Loucy (cell line): ENCODE data around the gene SPACDR.

Experiments used
- H2AFZ ChIP-seq: fragments of 200-600 bp; sonication (generic); 2 replicates; pipeline ENCODE4 v1.6.0; 2016; ENCODE audit warnings: antibody characterized with exemption, mild to moderate bottlenecking, low read length, moderate library complexity
- H3F3A ChIP-seq: fragments of 200-600 bp; 2 replicates; pipeline ENCODE4 v1.6.0; 2016; ENCODE audit warnings: antibody characterized with exemption, low read depth, mild to moderate bottlenecking
- H3K27me3 ChIP-seq: fragments of 200-600 bp; sonication (generic); 2 replicates; pipeline ENCODE4 v1.6.1; 2014; ENCODE audit warnings: low read length, mild to moderate bottlenecking; ENCODE audit not compliant: insufficient read depth, poor library complexity, severe bottlenecking
- H3K36me3 ChIP-seq: fragments of 200-600 bp; sonication (generic); 2 replicates; pipeline ENCODE4 v1.6.1; 2016; ENCODE audit warnings: low read length; ENCODE audit not compliant: insufficient read depth
- H3K4me1 ChIP-seq: fragments of 200-600 bp; sonication (generic); 2 replicates; pipeline ENCODE4 v1.5.1; 2014; ENCODE audit warnings: low read length, mild to moderate bottlenecking; ENCODE audit not compliant: insufficient read depth, poor library complexity, severe bottlenecking
- H3K4me2 ChIP-seq: fragments of 200-600 bp; sonication (generic); 2 replicates; pipeline ENCODE4 v1.6.0; 2014; ENCODE audit warnings: antibody characterized with exemption, low read length, low read depth, mild to moderate bottlenecking; ENCODE audit not compliant: poor library complexity, severe bottlenecking
- H3K4me3 ChIP-seq: fragments of 200-600 bp; sonication (generic); 2 replicates; pipeline ENCODE4 v1.5.1; 2014; ENCODE audit warnings: low read length, mild to moderate bottlenecking, mixed read lengths; ENCODE audit not compliant: poor library complexity, severe bottlenecking
- H3K79me2 ChIP-seq: fragments of 200-600 bp; sonication (generic); 2 replicates; pipeline ENCODE4 v1.6.1; 2014; ENCODE audit warnings: low read length; ENCODE audit not compliant: insufficient read depth
- H3K9ac ChIP-seq: fragments of 200-600 bp; sonication (generic); 2 replicates; pipeline ENCODE4 v1.6.0; 2014; ENCODE audit warnings: mild to moderate bottlenecking, low read depth, low read length, moderate library complexity; ENCODE audit not compliant: poor library complexity, severe bottlenecking
- H3K9me2 ChIP-seq: fragments of 200-600 bp; sonication (generic); replicated peaks from 2 replicates; pipeline ENCODE4 v1.6.1; 2016; ENCODE audit warnings: low read depth, low read length, mixed read lengths
- H3K9me3 ChIP-seq: fragments of 200-600 bp; sonication (generic); 2 replicates; pipeline ENCODE4 v1.6.1; 2014; ENCODE audit warnings: mild to moderate bottlenecking, antibody characterized with exemption, low read length, low read depth; ENCODE audit not compliant: insufficient read depth
- H4K20me1 ChIP-seq: fragments of 200-600 bp; sonication (generic); 2 replicates; pipeline ENCODE4 v1.6.0; 2014; ENCODE audit warnings: antibody characterized with exemption, low read length, mild to moderate bottlenecking; ENCODE audit not compliant: insufficient read depth, poor library complexity, severe bottlenecking
- EZH2phosphoT487 ChIP-seq: fragments of 200-600 bp; IDR thresholded peaks from 2 replicates; pipeline ENCODE4 v1.6.1; 2018; ENCODE audit warnings: antibody characterized with exemption, mild to moderate bottlenecking, moderate library complexity, borderline replicate concordance
- TF ChIP-seq, protein P1 (sequence below): fragments of 200-600 bp; sonication (generic); conservative IDR thresholded peaks from 2 replicates; pipeline ENCODE4 v1.5.1; 2014; ENCODE audit warnings: mild to moderate bottlenecking, antibody characterized with exemption, low read length

The SPACDR gene

GRCh38 chr7:100489121-100489520 lies 25.1 kb upstream of the SPACDR start:
- peaks cover 3% of the 10 kb centered on the region; the same call in 1 of the 2 replicates for H3F3A ChIP-seq
- H4K20me1 ChIP-seq = no peaks in the 10 kb centered on the region
- no peak for TF ChIP-seq EZH2phosphoT487
- TF ChIP-seq, protein P1, sequence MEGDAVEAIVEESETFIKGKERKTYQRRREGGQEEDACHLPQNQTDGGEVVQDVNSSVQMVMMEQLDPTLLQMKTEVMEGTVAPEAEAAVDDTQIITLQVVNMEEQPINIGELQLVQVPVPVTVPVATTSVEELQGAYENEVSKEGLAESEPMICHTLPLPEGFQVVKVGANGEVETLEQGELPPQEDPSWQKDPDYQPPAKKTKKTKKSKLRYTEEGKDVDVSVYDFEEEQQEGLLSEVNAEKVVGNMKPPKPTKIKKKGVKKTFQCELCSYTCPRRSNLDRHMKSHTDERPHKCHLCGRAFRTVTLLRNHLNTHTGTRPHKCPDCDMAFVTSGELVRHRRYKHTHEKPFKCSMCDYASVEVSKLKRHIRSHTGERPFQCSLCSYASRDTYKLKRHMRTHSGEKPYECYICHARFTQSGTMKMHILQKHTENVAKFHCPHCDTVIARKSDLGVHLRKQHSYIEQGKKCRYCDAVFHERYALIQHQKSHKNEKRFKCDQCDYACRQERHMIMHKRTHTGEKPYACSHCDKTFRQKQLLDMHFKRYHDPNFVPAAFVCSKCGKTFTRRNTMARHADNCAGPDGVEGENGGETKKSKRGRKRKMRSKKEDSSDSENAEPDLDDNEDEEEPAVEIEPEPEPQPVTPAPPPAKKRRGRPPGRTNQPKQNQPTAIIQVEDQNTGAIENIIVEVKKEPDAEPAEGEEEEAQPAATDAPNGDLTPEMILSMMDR = no peak
- no peaks in the 10 kb centered on the region for H3K36me3 ChIP-seq
- no peaks in the 10 kb centered on the region for H3K27me3 ChIP-seq
- no peaks in the 10 kb centered on the region for H3K9me3 ChIP-seq
- no peak overlapping the region for H2AFZ ChIP-seq
- no peaks in the 10 kb centered on the region for H3K9me2 ChIP-seq
- H3K4me1 ChIP-seq = no peaks in the 10 kb centered on the region
- H3K9ac ChIP-seq = no peak overlapping the region
- no peaks in the 10 kb centered on the region for H3K79me2 ChIP-seq
- no peak overlapping the region for H3K4me3 ChIP-seq
- H3K4me2 ChIP-seq = no peak overlapping the region

DNA sequence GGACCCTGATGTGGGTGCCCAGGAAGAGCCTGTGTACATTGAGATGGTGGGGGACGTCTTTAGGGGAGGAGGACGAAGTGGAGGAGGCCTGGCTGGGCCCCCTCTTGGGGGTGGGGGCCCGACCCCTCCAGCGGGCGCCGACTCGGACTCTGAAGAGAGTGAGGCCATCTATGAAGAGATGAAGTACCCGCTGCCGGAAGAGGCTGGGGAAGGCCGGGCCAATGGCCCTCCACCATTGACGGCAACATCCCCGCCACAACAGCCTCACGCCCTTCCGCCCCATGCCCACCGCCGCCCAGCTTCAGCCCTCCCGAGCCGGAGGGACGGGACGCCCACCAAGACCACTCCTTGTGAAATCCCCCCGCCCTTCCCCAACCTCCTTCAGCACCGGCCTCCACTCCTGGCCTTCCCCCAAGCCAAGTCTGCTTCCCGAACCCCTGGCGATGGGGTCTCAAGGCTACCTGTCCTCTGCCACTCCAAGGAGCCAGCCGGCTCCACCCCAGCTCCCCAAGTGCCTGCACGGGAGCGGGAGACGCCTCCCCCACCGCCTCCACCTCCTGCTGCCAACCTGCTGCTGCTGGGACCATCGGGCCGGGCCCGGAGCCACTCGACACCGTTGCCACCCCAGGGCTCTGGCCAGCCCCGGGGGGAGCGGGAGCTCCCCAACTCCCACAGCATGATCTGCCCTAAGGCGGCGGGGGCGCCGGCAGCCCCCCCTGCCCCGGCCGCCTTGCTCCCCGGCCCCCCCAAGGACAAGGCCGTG lies 24.5 kb upstream of the SPACDR start:
- H3F3A ChIP-seq = peaks cover 3% of the 10 kb centered on the region; the same call in 1 of the 2 replicates
- no peak for TF ChIP-seq EZH2phosphoT487
- TF ChIP-seq, protein P1 = no peak
- H4K20me1 ChIP-seq = no peaks in the 10 kb centered on the region
- no peaks in the 10 kb centered on the region for H3K79me2 ChIP-seq
- H3K27me3 ChIP-seq = no peaks in the 10 kb centered on the region
- no peaks in the 10 kb centered on the region for H3K9me2 ChIP-seq
- no peak overlapping the region for H3K4me2 ChIP-seq
- no peak overlapping the region for H2AFZ ChIP-seq
- no peak overlapping the region for H3K9ac ChIP-seq
- H3K4me1 ChIP-seq = no peaks in the 10 kb centered on the region
- no peaks in the 10 kb centered on the region for H3K36me3 ChIP-seq
- H3K9me3 ChIP-seq = no peaks in the 10 kb centered on the region
- no peak overlapping the region for H3K4me3 ChIP-seq

DNA sequence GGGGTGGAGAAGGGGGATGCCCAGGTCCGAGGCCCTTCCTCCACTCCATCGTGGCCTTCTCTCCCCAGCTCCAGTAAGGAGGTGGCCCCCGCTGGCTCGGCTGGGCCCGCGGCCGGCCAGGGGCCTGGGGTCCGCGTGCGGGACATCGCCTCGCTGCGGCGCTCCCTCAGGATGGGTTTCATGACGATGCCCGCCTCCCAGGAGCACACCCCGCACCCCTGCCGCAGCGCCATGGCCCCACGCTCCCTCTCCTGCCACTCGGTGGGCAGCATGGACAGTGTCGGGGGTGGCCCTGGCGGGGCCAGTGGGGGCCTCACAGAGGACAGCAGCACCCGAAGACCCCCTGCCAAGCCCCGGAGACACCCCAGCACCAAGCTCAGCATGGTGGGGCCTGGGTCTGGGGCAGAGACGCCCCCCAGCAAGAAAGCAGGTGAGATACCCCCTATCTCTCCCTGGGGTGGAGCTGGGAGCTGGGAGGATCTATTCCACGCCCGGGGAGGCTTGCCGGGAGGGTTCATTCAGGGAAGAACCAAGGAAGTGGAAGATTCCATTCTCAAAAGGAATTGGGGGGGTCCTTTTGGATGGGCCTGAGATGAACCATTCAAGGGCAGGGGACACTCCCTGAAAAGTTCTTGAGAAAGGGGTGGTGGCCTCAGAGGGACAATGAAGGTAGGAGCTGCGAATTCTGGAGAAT lies 22.8 kb upstream of the SPACDR start:
- no peak overlapping the region for H3K4me3 ChIP-seq
- no peak for TF ChIP-seq EZH2phosphoT487
- TF ChIP-seq, protein P1 = no peak
- H3F3A ChIP-seq = peaks cover 3% of the 10 kb centered on the region; the same call in 1 of the 2 replicates
- H3K36me3 ChIP-seq = no peaks in the 10 kb centered on the region
- H3K79me2 ChIP-seq = no peaks in the 10 kb centered on the region
- H3K4me1 ChIP-seq = peaks cover 4% of the 10 kb centered on the region
- no peaks in the 10 kb centered on the region for H4K20me1 ChIP-seq
- no peaks in the 10 kb centered on the region for H3K27me3 ChIP-seq
- no peaks in the 10 kb centered on the region for H3K9me2 ChIP-seq
- no peak overlapping the region for H3K4me2 ChIP-seq
- H2AFZ ChIP-seq = no peak overlapping the region
- H3K9me3 ChIP-seq = no peaks in the 10 kb centered on the region
- no peak overlapping the region for H3K9ac ChIP-seq
